H9 (cell line): Measurements from ENCODE around the gene AFG1L. TPM values are rescaled to one million over a fixed set of nuclear protein-coding genes. Genes with fewer than 3 reads are reported as not detected.

Source experiments
- DNase-seq: peaks from one replicate; pipeline ENCODE4 v3.0.0-alpha.2; 2017
- H2AFZ ChIP-seq: one replicate; pipeline ENCODE4 v1.6.1; 2013; ENCODE audit warnings: mild to moderate bottlenecking, low read length, control low read depth, moderate library complexity
- H2AK5ac ChIP-seq: 2 replicates; pipeline ENCODE4 v1.6.1; 2013; ENCODE audit warnings: low read length, control low read depth, mixed read lengths; ENCODE audit not compliant: insufficient read length
- H2BK120ac ChIP-seq: one replicate; pipeline ENCODE4 v1.6.1; 2013; ENCODE audit warnings: low read depth, mild to moderate bottlenecking, low read length, control low read depth, inconsistent platforms; ENCODE audit not compliant: poor library complexity, severe bottlenecking
- H2BK12ac ChIP-seq: 2 replicates; pipeline ENCODE4 v1.6.1; 2013; ENCODE audit warnings: low read length, control low read depth, mixed read lengths, low read depth; ENCODE audit not compliant: insufficient read length
- H2BK15ac ChIP-seq: 2 replicates; pipeline ENCODE4 v1.6.1; 2013; ENCODE audit warnings: low read depth, low read length, control low read depth
- H2BK20ac ChIP-seq: one replicate; pipeline ENCODE4 v1.6.1; 2013; ENCODE audit warnings: low read depth, mild to moderate bottlenecking, low read length, control low read depth, inconsistent platforms; ENCODE audit not compliant: poor library complexity, severe bottlenecking
- H2BK5ac ChIP-seq: 2 replicates; pipeline ENCODE4 v1.6.1; 2013; ENCODE audit warnings: low read length, control low read depth, mixed read lengths; ENCODE audit not compliant: insufficient read length
- H3K14ac ChIP-seq: 2 replicates; pipeline ENCODE4 v1.6.1; 2013; ENCODE audit warnings: low read length, control low read depth; ENCODE audit not compliant: insufficient read depth
- H3K18ac ChIP-seq: 2 replicates; pipeline ENCODE4 v1.6.1; 2013; ENCODE audit warnings: low read depth, mild to moderate bottlenecking, mixed read lengths, low read length, control low read depth; ENCODE audit not compliant: insufficient read length
- H3K23ac ChIP-seq: 2 replicates; pipeline ENCODE4 v1.6.1; 2013; ENCODE audit warnings: low read length, control low read depth, mixed read lengths, low read depth; ENCODE audit not compliant: insufficient read length
- H3K23me2 ChIP-seq: 2 replicates; pipeline ENCODE4 v1.6.1; 2013; ENCODE audit warnings: low read depth, mild to moderate bottlenecking, mixed read lengths, low read length, control low read depth; ENCODE audit not compliant: insufficient read length, poor library complexity, severe bottlenecking
- H3K27ac ChIP-seq: 2 replicates; pipeline ENCODE4 v1.5.1; 2013; ENCODE audit warnings: low read length, control low read depth, mixed read lengths, low read depth; ENCODE audit not compliant: insufficient read length
- H3K27me3 ChIP-seq: 2 replicates; pipeline ENCODE4 v1.6.1; 2013; ENCODE audit warnings: low read length, control low read depth, inconsistent platforms; ENCODE audit not compliant: insufficient read depth
- H3K4ac ChIP-seq: 2 replicates; pipeline ENCODE4 v1.6.1; 2013; ENCODE audit warnings: low read depth, mild to moderate bottlenecking, control low read depth, inconsistent platforms, low read length, moderate library complexity
- H3K4me1 ChIP-seq: 2 replicates; pipeline ENCODE4 v1.6.1; 2013; ENCODE audit warnings: low read length, control low read depth, inconsistent platforms; ENCODE audit not compliant: insufficient read depth
- H3K4me2 ChIP-seq: 2 replicates; pipeline ENCODE4 v1.6.1; 2013; ENCODE audit warnings: low read length, control low read depth, mixed read lengths; ENCODE audit not compliant: insufficient read length, insufficient read depth
- H3K56ac ChIP-seq: 2 replicates; pipeline ENCODE4 v1.6.1; 2013; ENCODE audit warnings: low read depth, mild to moderate bottlenecking, mixed read lengths, low read length, control low read depth; ENCODE audit not compliant: insufficient read length
- H3K79me1 ChIP-seq: 2 replicates; pipeline ENCODE4 v1.6.1; 2013; ENCODE audit warnings: low read depth, mild to moderate bottlenecking, moderate library complexity, low read length, control low read depth, inconsistent platforms; ENCODE audit not compliant: insufficient read depth, poor library complexity, severe bottlenecking
- H3K79me2 ChIP-seq: 2 replicates; pipeline ENCODE4 v1.6.1; 2013; ENCODE audit warnings: low read length, control low read depth, inconsistent platforms; ENCODE audit not compliant: insufficient read depth
- H3K9ac ChIP-seq: 2 replicates; pipeline ENCODE4 v1.6.1; 2013; ENCODE audit warnings: low read length, control low read depth, mixed read lengths; ENCODE audit not compliant: insufficient read length; ENCODE audit errors: extremely low read depth
- H3K9me3 ChIP-seq: one replicate; pipeline ENCODE4 v1.6.1; 2013; ENCODE audit warnings: low read depth, low read length, inconsistent platforms; ENCODE audit not compliant: control insufficient read depth
- H3T11ph ChIP-seq: one replicate; pipeline ENCODE4 v1.6.1; 2013; ENCODE audit warnings: mild to moderate bottlenecking, low read length, control low read depth, inconsistent platforms
- H4K20me1 ChIP-seq: one replicate; pipeline ENCODE4 v1.6.1; 2013; ENCODE audit not compliant: control insufficient read depth, insufficient read length, insufficient read depth
- H4K5ac ChIP-seq: 2 replicates; pipeline ENCODE4 v1.6.1; 2013; ENCODE audit warnings: low read depth, mild to moderate bottlenecking, mixed read lengths, low read length, control low read depth; ENCODE audit not compliant: insufficient read length
- H4K8ac ChIP-seq: replicated peaks from 2 replicates; pipeline ENCODE4 v1.6.1; 2013; ENCODE audit warnings: low read length, control low read depth, mixed read lengths, low read depth; ENCODE audit not compliant: insufficient read length
- H4K91ac ChIP-seq: 2 replicates; pipeline ENCODE4 v1.6.1; 2013; ENCODE audit warnings: low read depth, mild to moderate bottlenecking, moderate library complexity, mixed read lengths, low read length, control low read depth; ENCODE audit not compliant: insufficient read length
- H3K27ac Mint-ChIP-seq, 3 experiments: 2 replicates in 2 of 3; 3 replicates in 1 of 3; pipeline ENCODE4 v1.8.0; 2020 to 2021; ENCODE audit warnings: mixed read lengths in 3 of 3, mild to moderate bottlenecking in 1 of 3, moderate library complexity in 1 of 3
- H3K27me3 Mint-ChIP-seq: 2 replicates; pipeline ENCODE4 v1.8.0; 2021; ENCODE audit warnings: low read depth, mild to moderate bottlenecking, moderate library complexity, mixed read lengths
- H3K36me3 Mint-ChIP-seq, 3 experiments: 2 replicates in 2 of 3; 3 replicates in 1 of 3; pipeline ENCODE4 v1.8.0; 2020 to 2021; ENCODE audit warnings: low read depth in 3 of 3, mixed read lengths in 3 of 3; ENCODE audit not compliant: insufficient read depth in 1 of 3
- H3K4me1 Mint-ChIP-seq, 2 experiments: 2 replicates each; pipeline ENCODE4 v1.8.0; 2020; ENCODE audit warnings: mixed read lengths in 2 of 2
- H3K4me3 Mint-ChIP-seq, 2 experiments: 2 replicates in 1 of 2; 3 replicates in 1 of 2; pipeline ENCODE4 v1.8.0; 2020 to 2021; ENCODE audit warnings: mild to moderate bottlenecking in 2 of 2, mixed read lengths in 2 of 2, moderate library complexity in 1 of 2
- H3K9me3 Mint-ChIP-seq, 2 experiments: 2 replicates in 1 of 2; 3 replicates in 1 of 2; pipeline ENCODE4 v1.8.0; 2020; ENCODE audit warnings: mild to moderate bottlenecking in 2 of 2, mixed read lengths in 2 of 2, moderate library complexity in 1 of 2
- CTCF ChIP-seq: fragments of 200-600 bp; sonication (generic); conservative IDR thresholded peaks from 3 replicates; pipeline ENCODE4 v1.8.0; 2021; ENCODE audit warnings: antibody characterized with exemption, mild to moderate bottlenecking
- WGBS: extraction: QIAGEN DNeasy Blood & Tissue Kit; methylation state at CpG from one replicate; pipeline ENCODE4 v1.1.7; 2013; ENCODE audit warnings: missing lambda C conversion rate, low lambda C conversion rate, mixed read lengths; ENCODE audit not compliant: insufficient read length; ENCODE audit errors: extremely low coverage; 5-methylcytosine and 5-hydroxymethylcytosine counted together
- total RNA-seq: library from RNA; stranded (reverse); gene quantifications from 2 replicates; pipeline ENCODE4 v1.2.1, GENCODE V29; 2021

AFG1L gene
- total RNA-seq, 1 experiment from 2014 or later: 4.7 TPM

DNA sequence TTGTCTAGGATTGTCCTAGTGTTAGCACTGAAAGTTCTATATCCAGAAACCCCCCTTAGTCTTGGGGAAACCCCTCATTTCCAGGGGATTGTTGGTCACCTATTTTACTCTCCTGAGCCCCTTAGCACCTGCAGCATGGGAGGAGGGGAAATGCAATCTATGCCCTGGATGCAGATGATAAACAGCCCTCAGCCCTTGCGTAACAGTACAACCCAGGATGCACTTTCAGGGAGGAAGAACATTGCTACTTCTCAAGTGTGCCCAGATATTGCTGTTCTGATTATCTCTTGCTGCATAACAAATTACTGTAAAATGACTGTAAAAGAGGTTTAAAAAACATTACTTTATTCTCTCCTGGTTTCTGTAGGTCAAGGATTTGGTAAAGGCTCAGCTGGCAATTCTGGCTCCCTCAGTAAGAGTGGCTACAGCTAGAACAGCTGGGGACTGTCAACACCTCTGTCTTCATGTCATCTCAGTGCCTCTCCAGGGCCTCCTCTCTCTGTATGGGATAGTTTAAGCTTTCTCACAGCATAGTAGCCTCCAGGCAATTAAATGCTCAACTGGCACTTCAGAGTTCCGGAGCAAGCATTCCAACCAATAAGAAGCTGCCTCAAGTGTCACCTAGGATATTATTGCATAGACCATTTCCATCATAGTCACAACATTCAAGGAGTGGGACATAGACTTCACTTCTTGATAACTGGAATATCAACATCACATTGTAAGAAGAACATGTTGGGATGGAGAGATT lies 148.1 kb downstream of the AFG1L start:
- Histone ChIP-seq H3K27ac (no peak overlapping the region), H2BK15ac (no peak overlapping the region), H3K79me1 (no peaks in the 10 kb centered on the region), H2BK20ac (no peak overlapping the region), H3K18ac (no peak overlapping the region), H2AFZ (no peak overlapping the region), H3K4me1 (no peaks in the 10 kb centered on the region), H3K4me2 (no peak overlapping the region), H3K23ac (no peak overlapping the region), H4K20me1 (no peaks in the 10 kb centered on the region), H3K4ac (no peak overlapping the region), H2BK120ac (no peak overlapping the region), H3K56ac (no peak overlapping the region), H3K9ac (no peak overlapping the region), H3T11ph (no peak overlapping the region), H4K8ac (no peak overlapping the region), H3K14ac (no peak overlapping the region), H3K27me3 (no peaks in the 10 kb centered on the region), H2BK5ac (no peak overlapping the region), H4K91ac (no peak overlapping the region), H3K79me2 (no peaks in the 10 kb centered on the region), H2BK12ac (no peak overlapping the region), H3K9me3 (no peaks in the 10 kb centered on the region), H2AK5ac (no peak overlapping the region), H4K5ac (no peak overlapping the region), H3K23me2 (no peaks in the 10 kb centered on the region)
- Mint-ChIP-seq H3K4me3 (no peak overlapping the region), H3K4me1 (no peaks in the 10 kb centered on the region), H3K27me3 (no peaks in the 10 kb centered on the region), H3K9me3 (no peaks in the 10 kb centered on the region), H3K36me3 (no peaks in the 10 kb centered on the region), H3K27ac (no peak overlapping the region)
- no CpG with 5 or more reads among the region's 2 CpGs for whole genome bisulfite sequencing
- DNase-seq: no peak
- TF ChIP-seq CTCF: no peak
